22Rv1 (cell line): ENCODE results near the gene CCDC63.

ENCODE experiments used
- ZFX ChIP-seq: fragments of 450-650 bp; IDR thresholded peaks from 2 replicates; pipeline ENCODE4 v1.6.1; 2017; ENCODE audit warnings: antibody characterized with exemption, borderline replicate concordance
- TF ChIP-seq, protein P1 (sequence below): fragments of 450-650 bp; IDR thresholded peaks from 2 replicates; pipeline ENCODE4 v1.5.1; 2017; ENCODE audit warnings: mild to moderate bottlenecking

DNA sequence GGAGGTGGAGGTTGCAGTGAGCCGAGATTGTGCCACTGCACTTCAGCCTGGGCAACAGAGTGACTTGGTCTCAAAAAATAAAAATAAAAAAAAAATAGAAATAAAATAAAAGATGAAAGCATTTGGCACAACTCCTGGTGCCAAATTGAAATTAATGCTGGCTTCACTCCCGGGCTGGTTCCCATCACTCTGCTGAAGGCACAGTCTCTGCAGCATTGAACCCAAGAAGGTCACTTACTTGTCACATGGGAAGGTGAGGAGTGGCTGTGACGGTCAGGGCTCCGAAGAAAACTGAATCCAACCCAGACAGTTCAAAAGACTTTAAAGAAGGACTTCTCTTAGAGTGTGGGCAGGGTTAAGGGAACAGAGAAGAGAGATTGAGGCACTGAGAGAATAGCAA is 10.5 kb upstream of the CCDC63 start:
- TF ChIP-seq, protein P1, sequence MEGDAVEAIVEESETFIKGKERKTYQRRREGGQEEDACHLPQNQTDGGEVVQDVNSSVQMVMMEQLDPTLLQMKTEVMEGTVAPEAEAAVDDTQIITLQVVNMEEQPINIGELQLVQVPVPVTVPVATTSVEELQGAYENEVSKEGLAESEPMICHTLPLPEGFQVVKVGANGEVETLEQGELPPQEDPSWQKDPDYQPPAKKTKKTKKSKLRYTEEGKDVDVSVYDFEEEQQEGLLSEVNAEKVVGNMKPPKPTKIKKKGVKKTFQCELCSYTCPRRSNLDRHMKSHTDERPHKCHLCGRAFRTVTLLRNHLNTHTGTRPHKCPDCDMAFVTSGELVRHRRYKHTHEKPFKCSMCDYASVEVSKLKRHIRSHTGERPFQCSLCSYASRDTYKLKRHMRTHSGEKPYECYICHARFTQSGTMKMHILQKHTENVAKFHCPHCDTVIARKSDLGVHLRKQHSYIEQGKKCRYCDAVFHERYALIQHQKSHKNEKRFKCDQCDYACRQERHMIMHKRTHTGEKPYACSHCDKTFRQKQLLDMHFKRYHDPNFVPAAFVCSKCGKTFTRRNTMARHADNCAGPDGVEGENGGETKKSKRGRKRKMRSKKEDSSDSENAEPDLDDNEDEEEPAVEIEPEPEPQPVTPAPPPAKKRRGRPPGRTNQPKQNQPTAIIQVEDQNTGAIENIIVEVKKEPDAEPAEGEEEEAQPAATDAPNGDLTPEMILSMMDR: no peak
- TF ChIP-seq ZFX: no peak
